ENCODE results near the gene ATP5PO.

- TF ChIP-seq TCF12 (IDR thresholded peaks at IDR 0.05; ENCODE audit: low read depth, low read length): no peak
- TF ChIP-seq GABPA (IDR thresholded peaks at IDR 0.05; ENCODE audit: borderline replicate concordance, insufficient read depth, low read length): no peak
- no peak for TF ChIP-seq YY1 (IDR thresholded peaks at IDR 0.05; ENCODE audit: low read depth, low read length)
These were observed 30.2 kb upstream of the ATP5PO start for GRCh38 chr21:33945652-33946270.
